GM12873 (cell line): Measurements from ENCODE around the gene SLC25A36.

Experiments
- CTCF ChIP-seq: IDR thresholded peaks from 2 replicates; pipeline ENCODE4 v1.5.1; 2012; ENCODE audit warnings: low read depth, mild to moderate bottlenecking, moderate library complexity, low read length, control low read depth; ENCODE audit not compliant: insufficient read depth; ENCODE audit errors: missing control alignments

The SLC25A36 gene

GRCh38 chr3:141011232-141011996 is 69.8 kb downstream of the SLC25A36 start:
- peak; percentile 92 for TF ChIP-seq CTCF

- no peak for TF ChIP-seq CTCF
Measured at GRCh38 chr3:141011997-141012262, 70.3 kb downstream of the SLC25A36 start.

- TF ChIP-seq CTCF: no peak
Measured at GRCh38 chr3:141012571-141012970, 70.9 kb downstream of the SLC25A36 start.

- TF ChIP-seq CTCF: no peak
Measured at GRCh38 chr3:141015481-141015880, 73.8 kb downstream of the SLC25A36 start.

GRCh38 chr3:141019244-141019643 is 77.6 kb downstream of the SLC25A36 start:
- no peak for TF ChIP-seq CTCF

GRCh38 chr3:141020143-141020830 is 78.7 kb downstream of the SLC25A36 start:
- TF ChIP-seq CTCF: no peak

GRCh38 chr3:141021261-141021660 is 79.6 kb downstream of the SLC25A36 start:
- no peak for TF ChIP-seq CTCF
